Measurements from ENCODE around the gene PPP2R2C.

PPP2R2C gene

GRCh38 chr4:6478546-6479220 lies 6.3 kb upstream of the PPP2R2C start:
- H3K4me3 Mint-ChIP-seq, result no peak overlapping the region
- no peak overlapping the region for H3K27ac Mint-ChIP-seq
- H3K9me3 Mint-ChIP-seq, result peaks cover 19% of the 10 kb centered on the region
- no peak for ATAC-seq
- no peaks in the 10 kb centered on the region for H3K4me1 Mint-ChIP-seq
- H3K27me3 Mint-ChIP-seq, result peaks cover 39% of the 10 kb centered on the region
- no peaks in the 10 kb centered on the region for H3K36me3 Mint-ChIP-seq

DNA sequence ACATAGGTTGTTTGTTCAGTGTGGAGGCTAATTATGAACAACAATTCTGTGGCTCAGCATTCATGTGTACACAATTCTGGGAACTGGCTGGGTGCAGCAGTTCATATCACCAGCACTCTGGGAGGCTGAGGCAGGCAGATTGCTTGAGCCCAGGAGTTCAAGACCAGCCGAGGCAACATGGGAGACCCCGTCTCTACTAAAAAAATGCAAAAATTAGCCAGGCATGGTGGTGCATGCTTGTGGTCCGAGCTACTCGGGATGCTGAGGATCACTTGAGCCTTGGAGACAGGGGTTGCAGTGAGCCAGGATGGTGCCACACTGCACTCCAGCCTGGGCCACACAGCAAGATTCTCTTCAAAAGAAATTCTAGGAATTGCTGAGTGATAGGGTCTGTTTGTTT lies 4.5 kb upstream of the PPP2R2C start:
- Mint-ChIP-seq H3K4me3 (no peak overlapping the region), H3K27ac (no peak overlapping the region), H3K4me1 (no peaks in the 10 kb centered on the region), H3K36me3 (no peaks in the 10 kb centered on the region), H3K27me3 (peaks cover 52% of the 10 kb centered on the region), H3K9me3 (peaks cover 16% of the 10 kb centered on the region)
- ATAC-seq, result no peak

DNA sequence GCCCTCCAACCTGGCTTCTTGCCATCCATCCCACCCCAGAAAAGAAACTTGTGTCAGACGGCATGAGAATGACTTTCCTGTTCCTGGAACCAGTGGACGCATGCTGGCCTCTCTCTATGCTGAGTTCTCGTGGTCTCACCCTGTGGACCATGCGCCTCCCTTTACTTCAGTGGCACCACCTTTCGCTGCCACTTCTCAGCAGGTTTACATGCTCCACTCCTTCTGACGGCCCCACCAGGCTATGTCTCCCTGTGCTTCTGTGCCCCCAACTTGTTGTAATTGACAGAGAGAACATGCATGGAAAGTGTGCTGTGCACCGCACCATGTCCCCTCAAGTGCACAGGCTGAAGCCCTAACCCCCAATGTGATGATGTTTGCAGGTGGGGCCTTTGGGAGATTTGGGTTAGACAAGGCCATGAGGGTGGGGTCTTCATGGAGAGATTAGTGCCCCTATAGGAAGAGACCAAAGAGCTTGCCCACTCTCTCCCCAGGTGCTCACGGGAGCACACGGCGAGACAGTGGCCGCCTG lies 3.1 kb upstream of the PPP2R2C start:
- no peak for ATAC-seq
- Mint-ChIP-seq H3K4me1 (no peaks in the 10 kb centered on the region), H3K9me3 (peaks cover 16% of the 10 kb centered on the region), H3K27me3 (peaks cover 52% of the 10 kb centered on the region), H3K4me3 (no peak overlapping the region), H3K27ac (no peak overlapping the region), H3K36me3 (no peaks in the 10 kb centered on the region)

- H3K4me3 Mint-ChIP-seq, result no peak overlapping the region
- no peak for ATAC-seq
- no peaks in the 10 kb centered on the region for H3K4me1 Mint-ChIP-seq
- peaks cover 16% of the 10 kb centered on the region for H3K9me3 Mint-ChIP-seq
- H3K27ac Mint-ChIP-seq, result no peak overlapping the region
- H3K27me3 Mint-ChIP-seq, result peaks cover 58% of the 10 kb centered on the region
- no peaks in the 10 kb centered on the region for H3K36me3 Mint-ChIP-seq
These were observed 2.5 kb upstream of the PPP2R2C start for GRCh38 chr4:6474705-6475457.

DNA sequence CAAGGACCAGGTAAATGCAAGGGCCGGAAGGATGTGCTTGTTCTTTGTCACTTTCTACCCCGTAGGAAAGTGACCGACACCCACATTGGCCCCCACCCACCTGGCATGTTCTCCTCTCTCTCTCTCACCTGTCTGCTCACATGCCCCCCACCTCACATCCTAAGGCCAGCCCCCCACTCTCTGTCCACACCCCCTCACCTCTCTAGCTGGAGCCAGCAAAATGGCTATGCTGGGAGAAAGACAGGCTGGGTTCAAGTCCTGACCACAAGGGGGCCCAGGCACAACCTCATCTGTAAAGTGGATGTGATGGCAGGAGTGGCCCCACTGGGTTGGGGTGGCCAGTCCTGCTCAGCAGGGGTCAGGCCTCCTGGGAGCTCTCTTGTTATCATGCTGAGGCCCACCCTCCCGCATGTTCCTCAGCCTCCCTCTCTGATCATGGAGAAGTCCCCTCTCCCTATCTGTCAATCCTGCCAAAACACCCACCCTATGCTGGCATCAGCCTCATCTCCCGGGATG lies 1.7 kb upstream of the PPP2R2C start:
- no peak for ATAC-seq
- no peaks in the 10 kb centered on the region for H3K4me1 Mint-ChIP-seq
- H3K9me3 Mint-ChIP-seq, result peaks cover 16% of the 10 kb centered on the region
- H3K27ac Mint-ChIP-seq, result no peak overlapping the region
- no peaks in the 10 kb centered on the region for H3K36me3 Mint-ChIP-seq
- peaks cover 66% of the 10 kb centered on the region for H3K27me3 Mint-ChIP-seq
- no peak overlapping the region for H3K4me3 Mint-ChIP-seq

- Mint-ChIP-seq H3K27me3 (peaks cover 72% of the 10 kb centered on the region), H3K36me3 (no peaks in the 10 kb centered on the region), H3K4me3 (no peak overlapping the region), H3K27ac (no peak overlapping the region), H3K9me3 (peaks cover 16% of the 10 kb centered on the region), H3K4me1 (no peaks in the 10 kb centered on the region)
- ATAC-seq, result no peak
These were observed 1.0 kb upstream of the PPP2R2C start for GRCh38 chr4:6473264-6474052.

- Mint-ChIP-seq H3K9me3 (peaks cover 12% of the 10 kb centered on the region), H3K4me1 (no peaks in the 10 kb centered on the region), H3K27me3 (peaks cover 63% of the 10 kb centered on the region), H3K36me3 (no peaks in the 10 kb centered on the region), H3K4me3 (no peak overlapping the region), H3K27ac (no peak overlapping the region)
- no peak for ATAC-seq
These were observed 417 bp downstream of the PPP2R2C start for GRCh38 chr4:6472008-6472386.

DNA sequence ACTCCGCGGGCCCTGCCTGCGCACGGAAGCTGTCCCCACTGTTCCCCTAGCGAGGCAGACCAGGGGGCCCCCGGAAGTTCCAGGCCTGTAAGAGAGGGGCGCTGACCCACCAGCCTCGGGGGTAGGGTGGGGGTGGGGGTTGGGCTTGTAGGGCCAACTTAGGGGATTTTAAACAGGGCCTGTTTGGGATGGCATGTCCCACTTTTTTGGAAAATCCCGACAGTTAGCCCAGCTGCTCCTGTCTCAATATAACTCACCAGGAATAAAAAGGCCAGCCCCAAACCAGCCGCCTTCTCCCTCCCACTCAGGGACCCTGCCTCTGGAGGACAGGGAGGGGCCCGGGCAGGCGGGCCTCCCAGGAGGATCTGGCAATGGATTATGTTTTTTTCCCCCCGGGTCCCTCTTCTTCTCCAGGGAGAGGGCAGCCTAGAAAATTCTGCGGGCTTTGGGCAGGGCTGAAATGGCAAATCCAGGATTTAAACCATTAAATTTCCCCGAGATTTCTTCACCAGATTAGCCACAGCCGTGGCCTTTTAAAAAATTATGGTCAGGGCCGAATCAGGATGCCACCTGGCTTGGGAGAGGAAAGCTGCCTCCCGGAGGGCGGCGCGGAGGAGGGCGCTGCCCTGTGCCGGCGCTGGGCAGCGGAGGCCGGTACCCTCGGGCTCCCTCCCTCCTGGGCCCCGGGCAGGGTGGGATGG lies 957 bp downstream of the PPP2R2C start:
- H3K9me3 Mint-ChIP-seq, result peaks cover 12% of the 10 kb centered on the region
- H3K27ac Mint-ChIP-seq, result no peak overlapping the region
- no peaks in the 10 kb centered on the region for H3K36me3 Mint-ChIP-seq
- no peaks in the 10 kb centered on the region for H3K4me1 Mint-ChIP-seq
- ATAC-seq, result no peak
- H3K27me3 Mint-ChIP-seq, result peaks cover 63% of the 10 kb centered on the region
- H3K4me3 Mint-ChIP-seq, result no peak overlapping the region

DNA sequence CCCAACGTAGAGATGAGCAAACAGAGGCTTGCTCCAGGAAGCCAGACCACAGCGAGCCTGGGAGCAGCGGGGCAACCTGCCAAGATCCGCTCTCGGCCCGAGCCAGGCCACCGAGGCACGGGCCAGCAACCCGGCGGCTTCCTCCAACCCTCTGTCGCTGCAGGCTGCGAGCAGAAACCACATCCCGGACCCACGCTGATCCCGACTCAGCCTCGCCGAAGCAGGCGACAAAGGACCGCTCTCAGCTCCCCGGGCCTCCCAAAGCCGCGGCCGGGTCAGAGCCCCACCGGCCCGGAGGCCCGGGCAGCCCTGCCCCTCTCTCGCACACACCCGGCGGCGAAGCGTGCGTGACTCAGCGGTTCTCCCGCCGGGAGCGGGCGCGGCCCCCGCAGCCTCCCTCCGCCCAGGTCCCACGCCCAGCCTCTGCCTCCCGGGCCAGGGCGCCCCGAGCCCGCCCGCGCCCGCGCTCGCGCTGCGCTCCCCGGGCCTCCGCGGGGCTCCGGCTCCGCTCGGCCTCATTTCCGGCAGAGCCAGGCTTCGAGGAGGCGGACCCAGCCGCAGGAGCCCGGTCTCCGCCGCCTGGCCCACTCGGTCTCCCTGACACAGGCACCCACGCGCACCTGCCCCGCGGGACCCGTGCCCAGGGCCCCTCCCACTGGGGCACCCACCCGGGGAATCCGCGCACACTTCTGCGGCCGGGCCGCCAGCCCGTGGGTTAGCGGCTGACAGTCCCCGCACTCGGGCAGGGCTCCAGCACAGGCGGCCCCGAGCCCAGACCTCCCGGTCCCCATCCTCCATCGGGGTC lies 1.7 kb downstream of the PPP2R2C start:
- Mint-ChIP-seq H3K27ac (no peak overlapping the region), H3K36me3 (no peaks in the 10 kb centered on the region), H3K4me3 (no peak overlapping the region), H3K4me1 (no peaks in the 10 kb centered on the region), H3K9me3 (peaks cover 8% of the 10 kb centered on the region), H3K27me3 (peaks cover 55% of the 10 kb centered on the region)
- peak; percentile 24 for ATAC-seq

DNA sequence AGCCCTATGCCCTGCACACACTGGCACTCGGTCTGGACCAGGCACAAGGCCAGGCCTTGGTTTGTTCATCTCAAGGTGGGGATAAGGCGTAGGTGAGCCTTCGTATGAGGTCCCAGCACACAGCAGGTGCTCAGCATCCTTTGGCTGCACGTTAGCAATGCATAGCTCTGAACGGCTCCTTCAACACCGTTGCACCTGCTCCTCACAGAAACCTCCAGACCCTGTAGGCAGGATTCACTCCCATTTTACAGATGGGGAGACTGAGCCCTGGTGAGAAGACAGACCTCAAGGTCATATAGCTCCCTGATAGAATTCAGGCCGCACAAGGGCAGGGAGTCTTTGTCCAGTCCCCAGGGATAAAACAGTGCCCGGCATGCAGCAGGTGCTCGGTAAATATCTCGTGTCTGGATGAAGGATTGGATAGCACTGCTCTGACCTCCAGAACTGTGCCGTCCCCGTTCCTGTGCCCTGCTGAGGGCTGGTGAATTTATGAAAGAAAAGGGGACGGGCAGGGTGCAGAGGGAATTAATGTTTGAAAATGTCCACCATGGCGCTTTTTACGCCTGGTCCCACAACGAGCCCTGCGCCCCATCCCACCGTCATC lies 2.4 kb downstream of the PPP2R2C start:
- Mint-ChIP-seq H3K27ac (no peak overlapping the region), H3K4me3 (no peak overlapping the region), H3K36me3 (no peaks in the 10 kb centered on the region), H3K27me3 (peaks cover 48% of the 10 kb centered on the region), H3K9me3 (peaks cover 2% of the 10 kb centered on the region), H3K4me1 (no peaks in the 10 kb centered on the region)
- no peak for ATAC-seq

DNA sequence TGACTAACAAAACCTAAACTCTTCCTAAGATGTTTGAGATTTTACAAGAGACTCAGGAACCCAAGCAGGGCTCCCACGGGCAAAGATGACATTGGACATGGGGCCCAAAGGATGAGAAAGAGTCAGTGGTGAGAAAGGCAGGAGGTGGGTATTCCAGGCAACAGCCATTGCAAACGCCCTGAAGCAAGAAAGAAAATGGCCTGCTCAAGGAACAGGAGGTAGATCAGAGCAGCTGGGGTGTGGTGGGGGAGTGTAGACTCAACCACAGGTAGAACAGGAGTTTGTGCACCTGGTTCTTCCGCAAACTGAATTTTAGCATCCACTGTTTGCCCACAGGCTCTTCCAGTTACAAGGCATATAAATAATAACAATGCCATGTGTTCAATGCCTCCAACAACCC lies 3.3 kb downstream of the PPP2R2C start:
- Mint-ChIP-seq H3K27me3 (peaks cover 45% of the 10 kb centered on the region), H3K9me3 (no peaks in the 10 kb centered on the region), H3K4me1 (no peaks in the 10 kb centered on the region), H3K4me3 (no peak overlapping the region), H3K27ac (no peak overlapping the region), H3K36me3 (no peaks in the 10 kb centered on the region)
- ATAC-seq, result no peak

DNA sequence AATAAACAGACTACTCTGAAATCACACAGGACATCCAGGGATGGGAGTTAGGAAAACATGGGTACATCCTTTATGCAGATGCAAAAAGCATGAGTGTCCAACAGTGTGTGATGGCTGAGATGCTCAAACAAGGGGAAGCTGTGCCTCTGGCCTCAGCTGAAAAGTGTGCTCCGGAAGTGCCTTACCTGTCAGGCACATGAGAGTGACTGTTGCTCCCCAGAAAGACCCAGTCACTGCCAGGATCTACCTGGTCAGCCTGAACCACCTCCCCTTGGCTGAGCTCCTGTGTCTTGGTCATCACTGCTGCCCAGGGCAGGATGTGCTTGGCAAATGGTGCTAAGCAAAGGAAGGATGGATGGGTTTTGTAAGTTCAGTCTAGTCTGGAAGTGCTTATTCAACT lies 4.0 kb downstream of the PPP2R2C start:
- Mint-ChIP-seq H3K4me1 (no peaks in the 10 kb centered on the region), H3K9me3 (no peaks in the 10 kb centered on the region), H3K4me3 (no peak overlapping the region), H3K27me3 (peaks cover 43% of the 10 kb centered on the region), H3K36me3 (no peaks in the 10 kb centered on the region), H3K27ac (no peak overlapping the region)
- ATAC-seq, result no peak

DNA sequence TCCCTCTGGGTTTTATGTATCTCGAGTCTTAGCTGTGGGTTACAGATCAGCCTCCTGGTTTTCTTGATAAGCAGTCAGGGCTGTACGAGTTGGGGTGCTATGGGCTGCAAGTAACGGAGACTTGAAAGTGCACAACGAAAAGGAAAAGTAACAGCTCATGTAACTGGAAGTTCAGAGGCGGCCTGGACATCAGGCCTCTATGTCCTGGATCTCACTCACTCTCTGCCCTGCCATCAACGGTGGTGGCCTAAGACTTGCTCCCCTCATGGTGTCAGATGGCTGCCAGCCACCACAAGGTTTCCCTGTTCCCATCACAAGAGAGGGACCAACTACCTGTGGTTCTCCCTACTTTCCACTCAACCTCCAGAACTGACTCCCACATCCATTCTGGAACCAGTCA lies 4.8 kb downstream of the PPP2R2C start:
- no peaks in the 10 kb centered on the region for H3K36me3 Mint-ChIP-seq
- ATAC-seq, result no peak
- no peaks in the 10 kb centered on the region for H3K9me3 Mint-ChIP-seq
- no peak overlapping the region for H3K4me3 Mint-ChIP-seq
- peaks cover 35% of the 10 kb centered on the region for H3K27me3 Mint-ChIP-seq
- H3K27ac Mint-ChIP-seq, result no peak overlapping the region
- no peaks in the 10 kb centered on the region for H3K4me1 Mint-ChIP-seq
